Sigmoid colon (tissue), 7 donors: Measurements from ENCODE around the gene MGP. TPM values are rescaled to one million over a fixed set of nuclear protein-coding genes. Genes with fewer than 3 reads are reported as not detected.

Experiments
- DNase-seq: peaks from one replicate; pipeline ENCODE4 v3.0.0-alpha.2; 2019
- H3K27ac ChIP-seq, 4 donors: fragments of 200-600 bp; sonication (generic); one replicate each; pipeline ENCODE4 v1.5.1; 2016 to 2019; ENCODE audit warnings: mild to moderate bottlenecking in 1 of 4
- H3K27me3 ChIP-seq, 3 donors: fragments of 200-600 bp; sonication (generic); one replicate each; pipeline ENCODE4 v1.5.1; 2019; ENCODE audit warnings: mild to moderate bottlenecking in 1 of 3
- H3K36me3 ChIP-seq, 4 donors: fragments of 200-600 bp; sonication (generic); one replicate each; pipeline ENCODE4 v1.5.1; 2016 to 2019
- H3K4me1 ChIP-seq, 4 donors: fragments of 200-600 bp; sonication (generic); one replicate each; pipeline ENCODE4 v1.5.1; 2017 to 2019
- H3K4me3 ChIP-seq, 4 donors: fragments of 200-600 bp; sonication (generic); one replicate each; pipeline ENCODE4 v1.5.1; 2017 to 2019; ENCODE audit warnings: mild to moderate bottlenecking in 2 of 4, moderate library complexity in 1 of 4
- H3K9me3 ChIP-seq, 4 donors: fragments of 200-600 bp in 3 of 4; sonication (generic) in 3 of 4; one replicate each; pipeline versions ENCODE4 v1.5.1 to v1.6.1; 2013 to 2019
- EP300 ChIP-seq, 4 donors: sonication (generic); formaldehyde crosslinking; IDR thresholded peaks; one replicate each; pipeline ENCODE4 v1.6.1; 2017; ENCODE audit warnings: antibody characterized with exemption in 4 of 4
- POLR2A ChIP-seq, 2 donors: fragments of 450-650 bp; IDR thresholded peaks; one replicate each; pipeline ENCODE4 v1.6.1; 2016; ENCODE audit warnings: antibody characterized with exemption in 2 of 2, mild to moderate bottlenecking in 2 of 2, moderate library complexity in 2 of 2
- POLR2AphosphoS5 ChIP-seq, 4 donors: sonication (generic); formaldehyde crosslinking; IDR thresholded peaks; one replicate each; pipeline ENCODE4 v1.6.1; 2017; ENCODE audit warnings: antibody characterized with exemption in 4 of 4
- WGBS, 2 donors: extraction: QIAGEN DNeasy Blood & Tissue Kit; methylation state at CpG; one replicate each; pipeline ENCODE4 v1.1.7; 2013; 5-methylcytosine and 5-hydroxymethylcytosine counted together
- intact Hi-C: fragments of 100-400 bp; cut with DNase I; formaldehyde crosslinking; loops from one replicate; pipeline ENCODE4 v1.15.1; 2023
- polyA plus RNA-seq, 3 donors: library from polyadenylated mRNA; stranded (reverse); fragments of 200-250 nt; gene quantifications; one replicate each; pipeline ENCODE4 v1.2.3, GENCODE V29; 2013
- total RNA-seq, 4 donors: library from RNA; depleted of rRNA; stranded (reverse); fragments of >200 nt; gene quantifications; one replicate each; pipeline ENCODE4 v1.1.0, GENCODE V29; 2016
- TF ChIP-seq, protein P1 (sequence below), 4 experiments: fragments of 450-650 bp in 3 of 4; fragments of 200-600 bp in 1 of 4; IDR thresholded peaks; one replicate each; pipeline ENCODE4 v1.5.1; 2016 to 2019; ENCODE audit warnings: antibody characterized with exemption in 4 of 4, mild to moderate bottlenecking in 3 of 4, moderate library complexity in 2 of 4
- donor health status: healthy with polysubstance abuse.
- donor health status: Bipolar disorder and iron deficiency.
- donor health status: healthy.

The MGP gene
- 1,000 to 10,000 TPM in 3 of 4 donors, 100 to 1,000 TPM in 1; 984 to 2,103 (median 1,249) TPM for total RNA-seq
- 100 to 1,000 TPM in 2 of 3 donors, 10 to 100 TPM in 1; 21.7 to 436 (median 179) TPM for polyA plus RNA-seq

DNA sequence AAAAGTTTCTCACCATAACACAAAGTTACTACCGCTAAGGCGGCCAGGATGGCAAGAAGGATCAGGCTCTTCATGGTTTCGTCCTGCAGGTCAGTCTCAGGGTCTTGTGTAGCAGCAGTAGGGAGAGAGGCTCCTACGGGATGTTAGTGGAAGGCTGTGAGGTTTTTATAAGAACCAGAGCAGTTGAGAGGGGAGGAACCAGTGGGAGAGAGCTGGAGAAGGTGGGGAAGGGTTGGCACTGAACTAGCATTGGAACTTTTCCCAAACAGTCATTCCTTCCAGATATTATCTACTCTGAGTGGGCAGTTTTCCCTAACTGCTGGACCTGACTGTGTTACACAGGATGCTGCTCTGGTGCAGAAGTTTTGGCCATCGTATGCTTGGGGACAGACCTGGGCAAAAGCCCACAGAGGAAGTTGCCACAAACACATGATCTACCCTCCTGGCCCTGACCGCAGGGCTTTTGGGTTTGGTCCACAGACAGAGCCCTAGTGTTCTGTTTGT is at the start of gene MGP:
Gene MGP, minus strand, starts transcription at position 137 of the 504 bp plus-strand sequence. Its CDS starts 63 bp downstream, at position 74.
- intact Hi-C loops, result loop anchor here (5.0 to 10.0 kb wide), 3 partner anchors 62 to 337 kb away; partner anchors contain the start of gene RERG
- Histone ChIP-seq H3K27ac (peak within 1 kb of the TSS; percentile 82 to 87 (median 82)), H3K36me3 (peaks cover 0 to 23% (median 5%) of the 10 kb centered on the region in 4 donors), H3K4me3 (peak within 1 kb of the TSS; percentile 34 to 52 (median 46)), H3K9me3 (no peaks in the 10 kb centered on the region), H3K27me3 (no peaks in the 10 kb centered on the region), H3K4me1 (peaks cover 0 to 16% (median 13%) of the 10 kb centered on the region in 4 donors)
- peak; percentile 82 for TF ChIP-seq POLR2A (IDR thresholded peaks at IDR 0.05)
- TF ChIP-seq POLR2AphosphoS5 (IDR thresholded peaks at IDR 0.05), result peak; percentile 78 to 94 (median 90)
- TF ChIP-seq, protein P1, sequence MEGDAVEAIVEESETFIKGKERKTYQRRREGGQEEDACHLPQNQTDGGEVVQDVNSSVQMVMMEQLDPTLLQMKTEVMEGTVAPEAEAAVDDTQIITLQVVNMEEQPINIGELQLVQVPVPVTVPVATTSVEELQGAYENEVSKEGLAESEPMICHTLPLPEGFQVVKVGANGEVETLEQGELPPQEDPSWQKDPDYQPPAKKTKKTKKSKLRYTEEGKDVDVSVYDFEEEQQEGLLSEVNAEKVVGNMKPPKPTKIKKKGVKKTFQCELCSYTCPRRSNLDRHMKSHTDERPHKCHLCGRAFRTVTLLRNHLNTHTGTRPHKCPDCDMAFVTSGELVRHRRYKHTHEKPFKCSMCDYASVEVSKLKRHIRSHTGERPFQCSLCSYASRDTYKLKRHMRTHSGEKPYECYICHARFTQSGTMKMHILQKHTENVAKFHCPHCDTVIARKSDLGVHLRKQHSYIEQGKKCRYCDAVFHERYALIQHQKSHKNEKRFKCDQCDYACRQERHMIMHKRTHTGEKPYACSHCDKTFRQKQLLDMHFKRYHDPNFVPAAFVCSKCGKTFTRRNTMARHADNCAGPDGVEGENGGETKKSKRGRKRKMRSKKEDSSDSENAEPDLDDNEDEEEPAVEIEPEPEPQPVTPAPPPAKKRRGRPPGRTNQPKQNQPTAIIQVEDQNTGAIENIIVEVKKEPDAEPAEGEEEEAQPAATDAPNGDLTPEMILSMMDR (IDR thresholded peaks at IDR 0.05), result no peak
- peak; percentile 90 for DNase-seq
- 62 to 75% methylated on average over 6 of the region's 6 CpGs for WGBS, 2 donors

DNA sequence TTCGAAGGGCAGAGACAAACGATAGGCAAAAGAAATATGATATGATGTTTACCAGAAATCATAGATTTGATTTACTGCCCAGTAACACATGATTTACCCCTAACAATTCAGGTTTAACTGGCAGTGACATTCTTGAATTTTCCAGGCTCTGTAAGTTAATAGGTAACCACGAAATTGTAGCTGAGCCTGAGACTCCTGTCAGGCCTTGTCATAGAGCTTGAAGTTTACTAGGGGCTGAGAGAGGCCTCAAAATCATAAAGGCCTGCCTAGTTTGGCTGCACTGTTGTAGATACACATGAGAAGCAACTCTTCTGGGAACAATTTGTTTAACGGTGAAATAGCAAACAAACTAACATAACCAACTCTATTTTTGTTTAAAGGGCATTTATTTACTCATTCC is 49.4 kb upstream of the MGP start:
- Histone ChIP-seq H3K27me3 (no peaks in the 10 kb centered on the region), H3K4me3 (no peak overlapping the region), H3K36me3 (no peaks in the 10 kb centered on the region), H3K27ac (peak overlapping the region in 1 of 4 donors; percentile 5), H3K9me3 (no peaks in the 10 kb centered on the region), H3K4me1 (peaks cover 0 to 27% (median 10%) of the 10 kb centered on the region in 4 donors)
- DNase-seq, result no peak
- intact Hi-C loops, result no loop called here
- TF ChIP-seq POLR2A (IDR thresholded peaks at IDR 0.05) (no peak), EP300 (IDR thresholded peaks at IDR 0.05) (no peak)
- TF ChIP-seq, protein P1 (IDR thresholded peaks at IDR 0.05), result no peak
- WGBS, 2 donors, result 21 to 67% methylated on average over 4 of the region's 4 CpGs

DNA sequence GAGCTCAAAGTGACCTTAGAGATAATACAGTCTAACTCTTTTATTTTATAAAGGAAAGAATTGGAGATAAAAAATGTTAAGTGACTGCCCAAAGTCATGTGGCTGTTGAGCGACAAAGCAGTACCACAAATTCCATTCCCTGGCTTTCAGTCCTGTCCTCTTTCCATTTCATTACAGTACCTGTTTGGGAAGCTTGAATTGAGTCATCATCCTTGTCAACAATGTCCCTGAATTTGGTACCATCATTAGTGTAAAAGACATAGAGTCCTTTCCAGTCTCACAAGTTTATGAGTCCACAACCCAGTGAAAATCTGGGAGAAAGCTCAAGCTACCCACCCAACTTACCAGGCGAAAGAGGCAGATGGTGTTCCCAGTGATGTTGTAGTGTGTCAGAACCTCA is 48.9 kb upstream of the MGP start:
- intact Hi-C loops, result no loop called here
- no peak for TF ChIP-seq POLR2AphosphoS5 (IDR thresholded peaks at IDR 0.05)
- no peak overlapping the region for H3K4me3 ChIP-seq
- no peak for DNase-seq
- 67 to 87% methylated on average over 2 of the region's 2 CpGs for WGBS, 2 donors
- peaks cover 0 to 30% (median 12%) of the 10 kb centered on the region in 4 donors for H3K4me1 ChIP-seq
- H3K9me3 ChIP-seq, result no peaks in the 10 kb centered on the region
- H3K27me3 ChIP-seq, result no peaks in the 10 kb centered on the region
- H3K36me3 ChIP-seq, result no peaks in the 10 kb centered on the region
- H3K27ac ChIP-seq, result no peak overlapping the region

DNA sequence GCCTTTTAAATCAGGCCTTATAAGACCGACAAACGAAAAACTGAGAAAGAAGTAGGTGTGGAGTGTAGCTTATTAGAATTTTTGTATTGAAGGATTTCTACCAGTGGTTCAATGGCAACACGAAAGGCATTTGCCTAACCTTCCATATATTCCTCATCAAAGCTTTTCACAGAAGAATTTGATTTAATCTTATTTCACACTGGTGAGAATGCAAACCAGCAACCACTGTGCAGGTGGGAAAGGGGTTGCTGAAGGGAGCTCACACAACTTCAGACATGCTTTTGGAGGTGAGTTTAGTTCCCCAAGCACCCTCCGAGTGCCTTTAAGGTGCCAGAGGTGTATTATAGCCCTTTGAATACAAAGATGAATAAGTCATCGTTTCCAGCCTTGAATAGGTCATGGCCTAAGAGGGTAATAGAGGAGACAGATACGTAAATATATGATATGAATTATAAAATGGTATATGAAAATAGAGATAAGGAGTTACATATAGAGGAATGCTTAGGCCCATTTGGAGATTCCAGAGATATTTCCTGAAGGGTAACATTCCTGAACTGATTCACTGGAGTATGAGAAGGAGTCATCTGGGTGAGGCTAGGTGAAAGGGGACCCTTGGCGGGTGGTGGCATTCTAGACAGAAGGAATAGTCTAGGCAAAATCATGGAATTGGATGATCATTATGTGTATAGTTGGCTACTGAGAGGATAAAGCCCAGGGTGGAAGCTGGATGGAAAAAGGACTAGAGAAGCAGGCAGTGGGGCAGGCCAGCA is 46.3 kb upstream of the MGP start:
- Histone ChIP-seq H3K4me3 (no peak overlapping the region), H3K9me3 (no peaks in the 10 kb centered on the region), H3K27ac (peak overlapping the region in 2 of 4 donors; percentile 1 to 29), H3K36me3 (no peaks in the 10 kb centered on the region), H3K27me3 (no peaks in the 10 kb centered on the region), H3K4me1 (peaks cover 0 to 32% (median 18%) of the 10 kb centered on the region in 4 donors)
- 95 to 97% methylated on average over 7 of the region's 7 CpGs for WGBS, 2 donors
- DNase-seq, result no peak
- TF ChIP-seq, protein P1 (IDR thresholded peaks at IDR 0.05), result no peak
- no peak for TF ChIP-seq EP300 (IDR thresholded peaks at IDR 0.05)
- TF ChIP-seq POLR2A (IDR thresholded peaks at IDR 0.05), result no peak
- no peak for TF ChIP-seq POLR2AphosphoS5 (IDR thresholded peaks at IDR 0.05)
- intact Hi-C loops, result no loop called here

DNA sequence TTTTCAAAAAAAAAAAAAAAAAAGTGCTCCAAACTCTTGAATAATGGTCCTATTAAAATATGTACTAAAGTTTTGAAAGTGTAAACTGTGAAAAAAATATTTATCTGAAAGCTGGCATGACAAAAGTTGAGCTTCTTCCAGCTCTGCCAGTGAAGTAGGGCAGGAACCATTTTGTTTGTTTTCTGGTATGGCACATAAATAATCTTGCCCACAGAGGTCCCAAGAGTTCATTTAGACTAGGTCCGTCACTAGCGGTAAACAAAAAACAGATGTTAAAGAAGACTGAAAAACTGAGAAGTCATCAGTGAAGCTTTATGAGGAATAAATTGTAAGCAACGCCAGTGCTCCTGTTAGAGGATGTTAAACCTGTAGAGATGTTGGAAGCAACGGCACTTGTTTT is 45.7 kb upstream of the MGP start:
- Histone ChIP-seq H3K4me1 (peaks cover 0 to 31% (median 18%) of the 10 kb centered on the region in 4 donors), H3K27ac (peak overlapping the region in 2 of 4 donors; percentile 1 to 29), H3K27me3 (no peaks in the 10 kb centered on the region), H3K4me3 (no peak overlapping the region), H3K36me3 (no peaks in the 10 kb centered on the region), H3K9me3 (no peaks in the 10 kb centered on the region)
- no peak for DNase-seq
- intact Hi-C loops, result no loop called here
- 84 to 88% methylated on average over 4 of the region's 4 CpGs for WGBS, 2 donors
- TF ChIP-seq POLR2AphosphoS5 (IDR thresholded peaks at IDR 0.05) (no peak), EP300 (IDR thresholded peaks at IDR 0.05) (no peak), POLR2A (IDR thresholded peaks at IDR 0.05) (no peak)
- TF ChIP-seq, protein P1 (IDR thresholded peaks at IDR 0.05), result no peak
